Measurements from ENCODE around the gene HES4.

DNA sequence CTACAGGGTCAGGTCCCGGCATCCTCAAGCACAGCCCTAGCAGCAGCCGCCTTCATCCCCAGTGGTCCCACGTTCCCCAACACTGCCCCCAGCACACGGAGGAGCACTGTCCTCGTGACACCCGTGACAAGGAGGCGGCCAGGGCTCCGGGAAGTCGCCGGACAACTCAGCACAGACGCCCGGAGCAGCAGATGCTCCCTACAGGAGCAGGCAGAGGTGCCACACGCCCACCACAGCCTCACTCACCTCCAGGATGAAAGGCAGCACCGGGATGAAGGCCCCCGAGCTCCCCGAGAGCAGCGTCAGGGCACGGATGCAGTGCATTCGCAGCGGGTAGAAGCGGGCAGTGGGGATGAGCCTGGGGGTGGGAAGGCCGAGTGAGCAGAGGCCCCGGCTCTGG lies 49.0 kb downstream of the HES4 start:
- TF ChIP-seq, protein P1, sequence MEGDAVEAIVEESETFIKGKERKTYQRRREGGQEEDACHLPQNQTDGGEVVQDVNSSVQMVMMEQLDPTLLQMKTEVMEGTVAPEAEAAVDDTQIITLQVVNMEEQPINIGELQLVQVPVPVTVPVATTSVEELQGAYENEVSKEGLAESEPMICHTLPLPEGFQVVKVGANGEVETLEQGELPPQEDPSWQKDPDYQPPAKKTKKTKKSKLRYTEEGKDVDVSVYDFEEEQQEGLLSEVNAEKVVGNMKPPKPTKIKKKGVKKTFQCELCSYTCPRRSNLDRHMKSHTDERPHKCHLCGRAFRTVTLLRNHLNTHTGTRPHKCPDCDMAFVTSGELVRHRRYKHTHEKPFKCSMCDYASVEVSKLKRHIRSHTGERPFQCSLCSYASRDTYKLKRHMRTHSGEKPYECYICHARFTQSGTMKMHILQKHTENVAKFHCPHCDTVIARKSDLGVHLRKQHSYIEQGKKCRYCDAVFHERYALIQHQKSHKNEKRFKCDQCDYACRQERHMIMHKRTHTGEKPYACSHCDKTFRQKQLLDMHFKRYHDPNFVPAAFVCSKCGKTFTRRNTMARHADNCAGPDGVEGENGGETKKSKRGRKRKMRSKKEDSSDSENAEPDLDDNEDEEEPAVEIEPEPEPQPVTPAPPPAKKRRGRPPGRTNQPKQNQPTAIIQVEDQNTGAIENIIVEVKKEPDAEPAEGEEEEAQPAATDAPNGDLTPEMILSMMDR (IDR thresholded peaks at IDR 0.05) = no peak
- TF ChIP-seq POLR2A (IDR thresholded peaks at IDR 0.05) = no peak

Measured in lower leg skin (tissue), 3 donors.